Measurements from ENCODE around the gene RBBP8NL. TPM values are rescaled to one million over a fixed set of nuclear protein-coding genes. Genes with fewer than 3 reads are reported as not detected.

Gene RBBP8NL
- total and polyA plus RNA-seq, 9 of the 15 experiments (the other 6 are each of a cell fraction or from before 2014, with no cell fraction given) = not detected

GRCh38 chr20:62407221-62407992, 19.9 kb downstream of the RBBP8NL start, which contains the start of gene CABLES2 (continued):
- TF ChIP-seq RBFOX2 (IDR thresholded peaks at IDR 0.05; ENCODE audit: low read depth, low read length) = peak; percentile 69
- no peak for TF ChIP-seq MITF (IDR thresholded peaks at IDR 0.05)
- no peak for TF ChIP-seq ZNF785 (CRISPR knock-in tag; IDR thresholded peaks at IDR 0.05)
- TF ChIP-seq HNRNPUL1 (IDR thresholded peaks at IDR 0.05; ENCODE audit: low read length) = no peak
- peak; percentile 63 for TF ChIP-seq ZFX (CRISPR knock-in tag; IDR thresholded peaks at IDR 0.05)
- TF ChIP-seq IRF2 (CRISPR knock-in tag; IDR thresholded peaks at IDR 0.05) = no peak
- TF ChIP-seq ZBTB1 (CRISPR knock-in tag; IDR thresholded peaks at IDR 0.05; ENCODE audit: borderline replicate concordance, low read depth) = no peak
- no peak for TF ChIP-seq RBM25 (IDR thresholded peaks at IDR 0.05; ENCODE audit: low read depth, low read length, severe bottlenecking)
- TF ChIP-seq THAP12 (CRISPR knock-in tag; IDR thresholded peaks at IDR 0.05) = peak; percentile 51; the same call in 1 of the 2 replicates
- no peak for TF ChIP-seq ZBTB49 (CRISPR knock-in tag; IDR thresholded peaks at IDR 0.05; ENCODE audit: borderline replicate concordance)
- no peak; the same call in none of the 2 replicates for TF ChIP-seq E2F3 (CRISPR knock-in tag; IDR thresholded peaks at IDR 0.05)
- no peak for TF ChIP-seq NFE2L1 (tag; IDR thresholded peaks at IDR 0.05; ENCODE audit: borderline replicate concordance, low read depth)
- no peak for TF ChIP-seq ZNF561 (CRISPR knock-in tag; conservative IDR thresholded peaks at IDR 0.05)
- TF ChIP-seq ESRRA (IDR thresholded peaks at IDR 0.05; ENCODE audit: borderline replicate concordance, low read depth) = peak; percentile 60; the same call in 1 of the 2 replicates
- TF ChIP-seq DMBX1 (CRISPR knock-in tag; IDR thresholded peaks at IDR 0.05; ENCODE audit: borderline replicate concordance) = 0 out of 2 replicates have a peak, but pooled peaks have one; percentile 17
- TF ChIP-seq SIN3B (IDR thresholded peaks at IDR 0.05; ENCODE audit: low read depth) = peak; percentile 30; the same call in 1 of the 2 replicates
- peak; percentile 79 for TF ChIP-seq PCBP1 (IDR thresholded peaks at IDR 0.05; ENCODE audit: low read depth, low read length, poor library complexity, severe bottlenecking)
- TF ChIP-seq RBM22 (IDR thresholded peaks at IDR 0.05; ENCODE audit: low read depth, low read length, poor library complexity, severe bottlenecking) = peak; percentile 71
- no peak for TF ChIP-seq CBX8 (IDR thresholded peaks at IDR 0.05; ENCODE audit: borderline replicate concordance, extremely low read depth, low read depth, low read length, poor library complexity, severe bottlenecking)
- TF ChIP-seq FOXA3 (CRISPR knock-in tag; conservative IDR thresholded peaks at IDR 0.05 in 1 of 2, IDR thresholded peaks at IDR 0.05 in 1 of 2) = no peak
- TF ChIP-seq NEUROD1 (IDR thresholded peaks at IDR 0.05; ENCODE audit: borderline replicate concordance, low read depth, low read length, partially characterized antibody) = peak; percentile 95

Measured in K562 (cell line).